HEK293 (cell line): ENCODE measurements around the gene SERTAD2.

Experiments
- EGR2 ChIP-seq: fragments of 450-650 bp; formaldehyde crosslinking; IDR thresholded peaks from 2 replicates; pipeline ENCODE4 v1.5.1; 2016; ENCODE audit warnings: low read depth, missing biosample characterization, missing genetic modification characterization
- GLI4 ChIP-seq: fragments of 450-650 bp; formaldehyde crosslinking; IDR thresholded peaks from 2 replicates; pipeline ENCODE4 v1.5.1; 2016; ENCODE audit warnings: missing biosample characterization, missing genetic modification characterization
- MEIS1 ChIP-seq: sonication (generic); formaldehyde crosslinking; IDR thresholded peaks from 2 replicates; pipeline ENCODE4 v1.8.1; 2022; ENCODE audit warnings: missing genetic modification reagents, mild to moderate bottlenecking, borderline replicate concordance
- MZF1 ChIP-seq: fragments of 450-650 bp; formaldehyde crosslinking; IDR thresholded peaks from 2 replicates; pipeline ENCODE4 v1.5.1; 2017; ENCODE audit warnings: missing biosample characterization, missing genetic modification characterization, borderline replicate concordance
- SETDB1 ChIP-seq: IDR thresholded peaks from one replicate; pipeline ENCODE4 v1.6.1; 2017; ENCODE audit warnings: mild to moderate bottlenecking, low read length, moderate library complexity, mixed read lengths; ENCODE audit not compliant: insufficient read length
- SP2 ChIP-seq: fragments of 450-650 bp; formaldehyde crosslinking; IDR thresholded peaks from 2 replicates; pipeline ENCODE4 v1.5.1; 2016; ENCODE audit warnings: missing biosample characterization, missing genetic modification characterization
- ZBTB17 ChIP-seq: fragments of 450-650 bp; formaldehyde crosslinking; IDR thresholded peaks from 2 replicates; pipeline ENCODE4 v1.5.1; 2016; ENCODE audit warnings: missing biosample characterization, missing genetic modification characterization
- ZFP37 ChIP-seq: fragments of 450-650 bp; formaldehyde crosslinking; IDR thresholded peaks from 2 replicates; pipeline ENCODE4 v1.5.1; 2016; ENCODE audit warnings: missing biosample characterization, missing genetic modification characterization
- ZNF138 ChIP-seq: fragments of 450-650 bp; formaldehyde crosslinking; IDR thresholded peaks from 2 replicates; pipeline ENCODE4 v1.5.1; 2016; ENCODE audit warnings: missing biosample characterization, missing genetic modification characterization, borderline replicate concordance
- ZNF16 ChIP-seq: fragments of 450-650 bp; formaldehyde crosslinking; IDR thresholded peaks from 2 replicates; pipeline ENCODE4 v1.5.1; 2016; ENCODE audit warnings: low read depth, missing biosample characterization, missing genetic modification characterization
- ZNF223 ChIP-seq: fragments of 450-650 bp; formaldehyde crosslinking; IDR thresholded peaks from 2 replicates; pipeline ENCODE4 v1.5.1; 2016; ENCODE audit warnings: missing biosample characterization, missing genetic modification characterization
- ZNF266 ChIP-seq: fragments of 450-650 bp; formaldehyde crosslinking; IDR thresholded peaks from 2 replicates; pipeline ENCODE4 v1.5.1; 2016; ENCODE audit warnings: missing biosample characterization, missing genetic modification characterization, low read depth
- ZNF274 ChIP-seq, 2 experiments: fragments of 200-500 bp in 1 of 2; fragments of 450-650 bp in 1 of 2; sonication (Bioruptor generic) in 1 of 2; formaldehyde crosslinking in 1 of 2; IDR thresholded peaks; 2 replicates each; pipeline versions ENCODE4 v1.5.1 to v1.6.1; 2014 to 2016; ENCODE audit warnings: borderline replicate concordance in 1 of 2, inconsistent platforms in 1 of 2, low read length in 1 of 2, missing biosample characterization in 1 of 2, missing genetic modification characterization in 1 of 2
- ZNF555 ChIP-seq: fragments of 450-650 bp; formaldehyde crosslinking; conservative IDR thresholded peaks from 2 replicates; pipeline ENCODE4 v1.5.1; 2017; ENCODE audit warnings: missing biosample characterization, mild to moderate bottlenecking, missing genetic modification characterization, inconsistent platforms
- ZNF629 ChIP-seq: fragments of 450-650 bp; formaldehyde crosslinking; IDR thresholded peaks from 2 replicates; pipeline ENCODE4 v1.5.1; 2017; ENCODE audit warnings: missing biosample characterization, missing genetic modification characterization
- ZNF654 ChIP-seq: fragments of 450-650 bp; formaldehyde crosslinking; IDR thresholded peaks from 2 replicates; pipeline ENCODE4 v1.5.1; 2016; ENCODE audit warnings: low read depth, missing biosample characterization, missing genetic modification characterization
- ZNF677 ChIP-seq: fragments of 450-650 bp; IDR thresholded peaks from 2 replicates; pipeline ENCODE4 v1.5.0; 2018; ENCODE audit warnings: missing biosample characterization, mild to moderate bottlenecking, missing genetic modification characterization, moderate library complexity
- ZNF707 ChIP-seq: fragments of 450-650 bp; formaldehyde crosslinking; IDR thresholded peaks from 2 replicates; pipeline ENCODE4 v1.5.1; 2016; ENCODE audit warnings: missing biosample characterization, missing genetic modification characterization
- TF ChIP-seq, protein P1 (sequence below): fragments of 450-650 bp; formaldehyde crosslinking; IDR thresholded peaks from 2 replicates; pipeline ENCODE4 v1.5.1; 2016; ENCODE audit warnings: missing biosample characterization, missing genetic modification characterization, low read depth
- TF ChIP-seq, protein P2 (sequence below): fragments of 450-650 bp; formaldehyde crosslinking; IDR thresholded peaks from 2 replicates; pipeline ENCODE4 v1.5.1; 2016; ENCODE audit warnings: missing biosample characterization, missing genetic modification characterization
- TF ChIP-seq, protein P3 (sequence below): fragments of 450-650 bp; formaldehyde crosslinking; IDR thresholded peaks from 2 replicates; pipeline ENCODE4 v1.5.1; 2016; ENCODE audit warnings: missing biosample characterization, missing genetic modification characterization
- TF ChIP-seq, protein P4 (sequence below): fragments of 450-650 bp; formaldehyde crosslinking; IDR thresholded peaks from 2 replicates; pipeline ENCODE4 v1.5.1; 2016; ENCODE audit warnings: missing biosample characterization, missing genetic modification characterization
- TF ChIP-seq, protein P5 (sequence below): fragments of 450-650 bp; formaldehyde crosslinking; IDR thresholded peaks from 2 replicates; pipeline ENCODE4 v1.5.1; 2016; ENCODE audit warnings: missing biosample characterization, missing genetic modification characterization, borderline replicate concordance
- TF ChIP-seq, protein P6 (sequence below): fragments of 450-650 bp; formaldehyde crosslinking; IDR thresholded peaks from 2 replicates; pipeline ENCODE4 v1.5.1; 2016; ENCODE audit warnings: missing biosample characterization, missing genetic modification characterization
- TF ChIP-seq, protein P7 (sequence below): fragments of 450-650 bp; formaldehyde crosslinking; IDR thresholded peaks from 2 replicates; pipeline ENCODE4 v1.5.1; 2017; ENCODE audit warnings: missing biosample characterization, missing genetic modification characterization

The SERTAD2 gene

DNA sequence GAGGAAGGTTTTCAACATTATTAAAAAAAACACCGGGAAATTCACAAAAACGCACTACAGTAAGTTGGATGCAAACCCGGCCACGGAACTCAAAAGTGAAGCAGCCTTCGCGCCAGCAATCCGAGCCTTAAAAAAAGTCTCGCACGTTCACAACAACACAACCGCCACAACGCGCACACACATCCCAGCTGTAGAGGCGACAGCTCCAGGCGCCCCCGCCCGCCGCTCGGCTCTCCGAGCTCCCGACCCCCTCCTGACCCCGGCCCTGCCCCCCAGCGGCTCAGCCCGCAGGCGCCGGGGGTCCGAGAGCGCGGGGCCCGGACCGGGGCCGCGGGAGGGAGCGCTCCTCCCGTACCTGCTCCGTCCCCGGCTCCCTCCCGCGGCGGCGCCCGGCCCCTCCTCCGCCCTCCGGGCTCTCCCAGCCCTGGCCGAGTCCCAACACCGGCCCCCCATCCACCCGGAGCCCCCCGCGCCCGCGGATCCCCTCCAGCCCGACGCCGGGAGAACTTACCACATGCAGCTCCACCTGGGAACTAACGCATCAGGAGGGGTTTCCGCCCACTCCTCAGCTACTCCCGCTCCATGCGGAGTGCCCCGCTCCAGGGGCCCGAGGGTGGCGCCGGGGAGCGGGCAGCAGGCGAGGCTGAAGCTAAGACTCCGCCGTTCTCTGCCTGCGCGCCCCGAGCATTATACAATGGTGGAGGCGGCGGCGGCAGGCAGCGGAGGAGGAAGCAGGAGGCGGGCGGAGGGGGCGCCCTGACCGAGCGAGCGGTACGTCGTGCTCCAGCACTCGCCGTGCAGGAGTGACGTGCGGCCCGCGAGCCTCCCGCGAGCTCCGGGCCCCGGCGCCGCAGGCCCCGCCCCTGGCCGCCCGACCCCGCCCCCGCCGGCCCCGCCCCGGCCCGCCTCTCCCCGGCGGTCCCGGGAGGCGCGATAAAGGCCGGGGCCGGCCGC, at the start of gene SERTAD2 (continued):
- TF ChIP-seq, protein P1, sequence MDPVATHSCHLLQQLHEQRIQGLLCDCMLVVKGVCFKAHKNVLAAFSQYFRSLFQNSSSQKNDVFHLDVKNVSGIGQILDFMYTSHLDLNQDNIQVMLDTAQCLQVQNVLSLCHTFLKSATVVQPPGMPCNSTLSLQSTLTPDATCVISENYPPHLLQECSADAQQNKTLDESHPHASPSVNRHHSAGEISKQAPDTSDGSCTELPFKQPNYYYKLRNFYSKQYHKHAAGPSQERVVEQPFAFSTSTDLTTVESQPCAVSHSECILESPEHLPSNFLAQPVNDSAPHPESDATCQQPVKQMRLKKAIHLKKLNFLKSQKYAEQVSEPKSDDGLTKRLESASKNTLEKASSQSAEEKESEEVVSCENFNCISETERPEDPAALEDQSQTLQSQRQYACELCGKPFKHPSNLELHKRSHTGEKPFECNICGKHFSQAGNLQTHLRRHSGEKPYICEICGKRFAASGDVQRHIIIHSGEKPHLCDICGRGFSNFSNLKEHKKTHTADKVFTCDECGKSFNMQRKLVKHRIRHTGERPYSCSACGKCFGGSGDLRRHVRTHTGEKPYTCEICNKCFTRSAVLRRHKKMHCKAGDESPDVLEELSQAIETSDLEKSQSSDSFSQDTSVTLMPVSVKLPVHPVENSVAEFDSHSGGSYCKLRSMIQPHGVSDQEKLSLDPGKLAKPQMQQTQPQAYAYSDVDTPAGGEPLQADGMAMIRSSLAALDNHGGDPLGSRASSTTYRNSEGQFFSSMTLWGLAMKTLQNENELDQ (tag by site-specific recombination) = no peak
- TF ChIP-seq SETDB1 (no peak), MZF1 (tag by site-specific recombination) (no peak), ZNF677 (no peak), ZNF274 (IDR thresholded peaks at IDR 0.05; ENCODE audit: low read length) (no peak), ZNF274 (tag by site-specific recombination; IDR thresholded peaks at IDR 0.05; ENCODE audit: borderline replicate concordance) (no peak), ZNF707 (no peak), GLI4 (tag by site-specific recombination) (no peak), ZFP37 (tag by site-specific recombination) (no peak), ZBTB17 (peak; percentile 73), ZNF555 (tag by site-specific recombination) (no peak), EGR2 (tag by site-specific recombination) (peak; percentile 92), ZNF629 (peak; percentile 20; the same call in 1 of the 2 replicates), MEIS1 (CRISPR knock-in tag) (no peak), ZNF16 (tag by site-specific recombination) (no peak), ZNF223 (tag by site-specific recombination) (no peak), ZNF266 (tag by site-specific recombination) (no peak), SP2 (tag by site-specific recombination) (peak; percentile 42), ZNF654 (no peak), ZNF138 (tag by site-specific recombination) (no peak)
- TF ChIP-seq, protein P2, sequence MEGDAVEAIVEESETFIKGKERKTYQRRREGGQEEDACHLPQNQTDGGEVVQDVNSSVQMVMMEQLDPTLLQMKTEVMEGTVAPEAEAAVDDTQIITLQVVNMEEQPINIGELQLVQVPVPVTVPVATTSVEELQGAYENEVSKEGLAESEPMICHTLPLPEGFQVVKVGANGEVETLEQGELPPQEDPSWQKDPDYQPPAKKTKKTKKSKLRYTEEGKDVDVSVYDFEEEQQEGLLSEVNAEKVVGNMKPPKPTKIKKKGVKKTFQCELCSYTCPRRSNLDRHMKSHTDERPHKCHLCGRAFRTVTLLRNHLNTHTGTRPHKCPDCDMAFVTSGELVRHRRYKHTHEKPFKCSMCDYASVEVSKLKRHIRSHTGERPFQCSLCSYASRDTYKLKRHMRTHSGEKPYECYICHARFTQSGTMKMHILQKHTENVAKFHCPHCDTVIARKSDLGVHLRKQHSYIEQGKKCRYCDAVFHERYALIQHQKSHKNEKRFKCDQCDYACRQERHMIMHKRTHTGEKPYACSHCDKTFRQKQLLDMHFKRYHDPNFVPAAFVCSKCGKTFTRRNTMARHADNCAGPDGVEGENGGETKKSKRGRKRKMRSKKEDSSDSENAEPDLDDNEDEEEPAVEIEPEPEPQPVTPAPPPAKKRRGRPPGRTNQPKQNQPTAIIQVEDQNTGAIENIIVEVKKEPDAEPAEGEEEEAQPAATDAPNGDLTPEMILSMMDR (tag by site-specific recombination) = peak; percentile 85; the same call in 1 of the 2 replicates
- TF ChIP-seq, protein P3, sequence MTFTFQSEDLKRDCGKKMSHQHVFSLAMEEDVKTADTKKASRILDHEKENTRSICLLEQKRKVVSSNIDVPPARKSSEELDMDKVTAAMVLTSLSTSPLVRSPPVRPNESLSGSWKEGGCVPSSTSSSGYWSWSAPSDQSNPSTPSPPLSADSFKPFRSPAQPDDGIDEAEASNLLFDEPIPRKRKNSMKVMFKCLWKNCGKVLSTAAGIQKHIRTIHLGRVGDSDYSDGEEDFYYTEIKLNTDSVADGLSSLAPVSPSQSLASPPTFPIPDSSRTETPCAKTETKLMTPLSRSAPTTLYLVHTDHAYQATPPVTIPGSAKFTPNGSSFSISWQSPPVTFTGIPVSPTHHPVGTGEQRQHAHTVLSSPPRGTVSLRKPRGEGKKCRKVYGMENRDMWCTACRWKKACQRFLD (tag by site-specific recombination) = no peak
- TF ChIP-seq, protein P4, sequence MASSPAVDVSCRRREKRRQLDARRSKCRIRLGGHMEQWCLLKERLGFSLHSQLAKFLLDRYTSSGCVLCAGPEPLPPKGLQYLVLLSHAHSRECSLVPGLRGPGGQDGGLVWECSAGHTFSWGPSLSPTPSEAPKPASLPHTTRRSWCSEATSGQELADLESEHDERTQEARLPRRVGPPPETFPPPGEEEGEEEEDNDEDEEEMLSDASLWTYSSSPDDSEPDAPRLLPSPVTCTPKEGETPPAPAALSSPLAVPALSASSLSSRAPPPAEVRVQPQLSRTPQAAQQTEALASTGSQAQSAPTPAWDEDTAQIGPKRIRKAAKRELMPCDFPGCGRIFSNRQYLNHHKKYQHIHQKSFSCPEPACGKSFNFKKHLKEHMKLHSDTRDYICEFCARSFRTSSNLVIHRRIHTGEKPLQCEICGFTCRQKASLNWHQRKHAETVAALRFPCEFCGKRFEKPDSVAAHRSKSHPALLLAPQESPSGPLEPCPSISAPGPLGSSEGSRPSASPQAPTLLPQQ = no peak
- TF ChIP-seq, protein P5, sequence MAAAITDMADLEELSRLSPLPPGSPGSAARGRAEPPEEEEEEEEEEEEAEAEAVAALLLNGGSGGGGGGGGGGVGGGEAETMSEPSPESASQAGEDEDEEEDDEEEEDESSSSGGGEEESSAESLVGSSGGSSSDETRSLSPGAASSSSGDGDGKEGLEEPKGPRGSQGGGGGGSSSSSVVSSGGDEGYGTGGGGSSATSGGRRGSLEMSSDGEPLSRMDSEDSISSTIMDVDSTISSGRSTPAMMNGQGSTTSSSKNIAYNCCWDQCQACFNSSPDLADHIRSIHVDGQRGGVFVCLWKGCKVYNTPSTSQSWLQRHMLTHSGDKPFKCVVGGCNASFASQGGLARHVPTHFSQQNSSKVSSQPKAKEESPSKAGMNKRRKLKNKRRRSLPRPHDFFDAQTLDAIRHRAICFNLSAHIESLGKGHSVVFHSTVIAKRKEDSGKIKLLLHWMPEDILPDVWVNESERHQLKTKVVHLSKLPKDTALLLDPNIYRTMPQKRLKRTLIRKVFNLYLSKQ (tag by site-specific recombination) = no peak
- TF ChIP-seq, protein P6, sequence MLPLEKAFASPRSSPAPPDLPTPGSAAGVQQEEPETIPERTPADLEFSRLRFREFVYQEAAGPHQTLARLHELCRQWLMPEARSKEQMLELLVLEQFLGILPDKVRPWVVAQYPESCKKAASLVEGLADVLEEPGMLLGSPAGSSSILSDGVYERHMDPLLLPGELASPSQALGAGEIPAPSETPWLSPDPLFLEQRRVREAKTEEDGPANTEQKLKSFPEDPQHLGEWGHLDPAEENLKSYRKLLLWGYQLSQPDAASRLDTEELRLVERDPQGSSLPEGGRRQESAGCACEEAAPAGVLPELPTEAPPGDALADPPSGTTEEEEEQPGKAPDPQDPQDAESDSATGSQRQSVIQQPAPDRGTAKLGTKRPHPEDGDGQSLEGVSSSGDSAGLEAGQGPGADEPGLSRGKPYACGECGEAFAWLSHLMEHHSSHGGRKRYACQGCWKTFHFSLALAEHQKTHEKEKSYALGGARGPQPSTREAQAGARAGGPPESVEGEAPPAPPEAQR (tag by site-specific recombination) = no peak
- TF ChIP-seq, protein P7, sequence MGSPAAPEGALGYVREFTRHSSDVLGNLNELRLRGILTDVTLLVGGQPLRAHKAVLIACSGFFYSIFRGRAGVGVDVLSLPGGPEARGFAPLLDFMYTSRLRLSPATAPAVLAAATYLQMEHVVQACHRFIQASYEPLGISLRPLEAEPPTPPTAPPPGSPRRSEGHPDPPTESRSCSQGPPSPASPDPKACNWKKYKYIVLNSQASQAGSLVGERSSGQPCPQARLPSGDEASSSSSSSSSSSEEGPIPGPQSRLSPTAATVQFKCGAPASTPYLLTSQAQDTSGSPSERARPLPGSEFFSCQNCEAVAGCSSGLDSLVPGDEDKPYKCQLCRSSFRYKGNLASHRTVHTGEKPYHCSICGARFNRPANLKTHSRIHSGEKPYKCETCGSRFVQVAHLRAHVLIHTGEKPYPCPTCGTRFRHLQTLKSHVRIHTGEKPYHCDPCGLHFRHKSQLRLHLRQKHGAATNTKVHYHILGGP = no peak
